ENCODE measurements around the gene DNAJB7. TPM values are rescaled to one million over a fixed set of nuclear protein-coding genes. Genes with fewer than 3 reads are reported as not detected.

DNAJB7 gene
- polyA plus RNA-seq, 3 donors: not detected

GRCh38 chr22:40844951-40845350, 17.0 kb downstream of the DNAJB7 start:
- Mint-ChIP-seq H3K27ac (no peak overlapping the region), H3K27me3 (ENCODE audit: low read depth in 3 of 3) (no peaks in the 10 kb centered on the region), H3K36me3 (peaks cover 68 to 87% of the 10 kb centered on the region in 2 donors), H3K9me3 (no peaks in the 10 kb centered on the region), H3K4me3 (no peak overlapping the region), H3K4me1 (no peaks in the 10 kb centered on the region)
- DNase-seq: no peak
- no peaks in the 10 kb centered on the region for H3K27me3 ChIP-seq (ENCODE audit: control insufficient read depth in 2 of 2, insufficient read depth in 2 of 2, low read length in 2 of 2)
- H3K4me1 ChIP-seq (ENCODE audit: control insufficient read depth in 1 of 2, insufficient read depth in 2 of 2, low read length in 2 of 2): no peaks in the 10 kb centered on the region
- peaks cover 11% of the 10 kb centered on the region for H3K79me2 ChIP-seq (ENCODE audit: insufficient read depth, low read length)
- no peak overlapping the region for H3K27ac ChIP-seq (ENCODE audit: low read depth in 1 of 2, low read length in 2 of 2)
- H3K4me2 ChIP-seq (replicated peaks; ENCODE audit: extremely low read depth, low read length, poor library complexity, severe bottlenecking): no peak overlapping the region
- no CpG with 5 or more reads among the region's 3 CpGs for WGBS (ENCODE audit: insufficient coverage)
- no peak overlapping the region for H3K4me3 ChIP-seq (replicated peaks in 1 of 3; ENCODE audit: low read depth in 2 of 3, low read length in 3 of 3)
- H3K9me3 ChIP-seq (replicated peaks in 1 of 2; ENCODE audit: control insufficient read depth in 1 of 2, insufficient read depth in 1 of 2, low read length in 2 of 2): no peaks in the 10 kb centered on the region
- no peak overlapping the region for H3K9ac ChIP-seq (ENCODE audit: insufficient read depth, low read length, poor library complexity, severe bottlenecking)
- intact Hi-C loops (cut with micrococcal nuclease): loop anchor here in 1 of 2 donors (10.0 kb wide), 1 partner anchor 310 kb away; no protein-coding TSS in a partner anchor
- no peaks in the 10 kb centered on the region for H4K20me1 ChIP-seq (ENCODE audit: insufficient read depth, low read length)
- TF ChIP-seq CTCF (IDR thresholded peaks at IDR 0.05): no peak
- peaks cover 80 to 98% of the 10 kb centered on the region in 2 donors for H3K36me3 ChIP-seq (replicated peaks in 1 of 2; ENCODE audit: control insufficient read depth in 1 of 2, insufficient read depth in 2 of 2, low read length in 2 of 2)
- no peak overlapping the region for H2AFZ ChIP-seq (ENCODE audit: insufficient read depth, low read depth, low read length, poor library complexity, severe bottlenecking)

- H3K27me3 ChIP-seq (ENCODE audit: control insufficient read depth in 2 of 2, insufficient read depth in 2 of 2, low read length in 2 of 2): no peaks in the 10 kb centered on the region
- Mint-ChIP-seq H3K4me1 (no peaks in the 10 kb centered on the region), H3K4me3 (no peak overlapping the region), H3K9me3 (no peaks in the 10 kb centered on the region), H3K27me3 (ENCODE audit: low read depth in 3 of 3) (no peaks in the 10 kb centered on the region), H3K36me3 (peaks cover 74 to 87% of the 10 kb centered on the region in 2 donors), H3K27ac (no peak overlapping the region)
- H2AFZ ChIP-seq (ENCODE audit: insufficient read depth, low read depth, low read length, poor library complexity, severe bottlenecking): no peak overlapping the region
- intact Hi-C loops (cut with micrococcal nuclease): no loop called here
- peaks cover 91 to 96% of the 10 kb centered on the region in 2 donors for H3K36me3 ChIP-seq (replicated peaks in 1 of 2; ENCODE audit: control insufficient read depth in 1 of 2, insufficient read depth in 2 of 2, low read length in 2 of 2)
- H3K9me3 ChIP-seq (replicated peaks in 1 of 2; ENCODE audit: control insufficient read depth in 1 of 2, insufficient read depth in 1 of 2, low read length in 2 of 2): no peaks in the 10 kb centered on the region
- no peaks in the 10 kb centered on the region for H4K20me1 ChIP-seq (ENCODE audit: insufficient read depth, low read length)
- H3K27ac ChIP-seq (ENCODE audit: low read depth in 1 of 2, low read length in 2 of 2): no peak overlapping the region
- no peak for TF ChIP-seq CTCF (IDR thresholded peaks at IDR 0.05)
- peaks cover 12% of the 10 kb centered on the region for H3K79me2 ChIP-seq (ENCODE audit: insufficient read depth, low read length)
- DNase-seq: no peak
- no peak overlapping the region for H3K4me2 ChIP-seq (replicated peaks; ENCODE audit: extremely low read depth, low read length, poor library complexity, severe bottlenecking)
- no peak overlapping the region for H3K4me3 ChIP-seq (replicated peaks in 1 of 3; ENCODE audit: low read depth in 2 of 3, low read length in 3 of 3)
- no CpG with 5 or more reads among the region's 3 CpGs for WGBS (ENCODE audit: insufficient coverage)
- H3K9ac ChIP-seq (ENCODE audit: insufficient read depth, low read length, poor library complexity, severe bottlenecking): no peak overlapping the region
- H3K4me1 ChIP-seq (ENCODE audit: control insufficient read depth in 1 of 2, insufficient read depth in 2 of 2, low read length in 2 of 2): no peaks in the 10 kb centered on the region
Observed at GRCh38 chr22:40838486-40838885, 23.4 kb downstream of the DNAJB7 start.

All from CD14-positive monocyte (primary cell).